ENCODE data around the gene SLAMF7.

- no peak for TF ChIP-seq POLR2A (IDR thresholded peaks at IDR 0.05)
- TF ChIP-seq CTCF (IDR thresholded peaks at IDR 0.05) = no peak
Measured at GRCh38 chr1:160711602-160712311, 27.3 kb upstream of the SLAMF7 start, which contains the start of gene CD48.

Measured in breast epithelium (tissue), 3 donors.